Muscle of back (tissue), 11 donors: ENCODE results near the gene IL36RN. TPM values are rescaled to one million over a fixed set of nuclear protein-coding genes. Genes with fewer than 3 reads are reported as not detected.

Experiments used
- DNase-seq, 3 donors: peaks; one replicate each; pipeline versions ENCODE4 v3.0.0 to v3.0.0-alpha.2; 2013
- polyA plus RNA-seq, 10 donors: library from polyadenylated mRNA; unstranded; fragments of 120-200 nt; gene quantifications; one replicate each; pipeline ENCODE4 v1.2.1, GENCODE V29; 2013; ENCODE audit not compliant: insufficient read length in 10 of 10

Gene IL36RN
- polyA plus RNA-seq, 10 donors, result 0.34 to 2.4 TPM; not detected in 8

GRCh38 chr2:113098532-113098931, 39.5 kb downstream of the IL36RN start:
- no peak for DNase-seq

GRCh38 chr2:113102133-113102532, 43.1 kb downstream of the IL36RN start:
- DNase-seq, result no peak

GRCh38 chr2:113103277-113103676, 44.3 kb downstream of the IL36RN start:
- no peak for DNase-seq

- DNase-seq, result no peak
Observed at GRCh38 chr2:113104054-113104611, 45.1 kb downstream of the IL36RN start.

GRCh38 chr2:113105047-113105785, 46.2 kb downstream of the IL36RN start:
- peak in 1 of 3 donors; percentile 33 for DNase-seq

- no peak for DNase-seq
Observed at GRCh38 chr2:113111121-113111520, 52.1 kb downstream of the IL36RN start.

- no peak for DNase-seq
Observed at GRCh38 chr2:113111823-113112287, 52.9 kb downstream of the IL36RN start.

- DNase-seq, result no peak
Observed at GRCh38 chr2:113112441-113112840, 53.4 kb downstream of the IL36RN start.

- no peak for DNase-seq
Observed at GRCh38 chr2:113112871-113113270, 53.9 kb downstream of the IL36RN start.

- DNase-seq, result no peak
Observed at GRCh38 chr2:113113807-113114206, 54.8 kb downstream of the IL36RN start.

Other genes starting within 250 kb of the IL36RN start
- 1 to 10 TPM in 2 of 10 donors, under 1 TPM in 7, not detected in 1; 0.34 to 4.9 (median 0.59) TPM for gene IL1B, start 222.4 kb upstream of the IL36RN start, polyA plus RNA-seq
- under 1 TPM in 1 of 10 donors, not detected in 9; 0.30 TPM for gene IL37, start 148.0 kb upstream of the IL36RN start, polyA plus RNA-seq
- gene IL36G, start 81.2 kb upstream of the IL36RN start, polyA plus RNA-seq, result under 1 TPM in 2 of 10 donors, not detected in 8; 0.29 to 0.53 TPM
- gene IL36A, start 53.7 kb upstream of the IL36RN start, polyA plus RNA-seq, result not detected
- not detected for gene IL36B, start 6.3 kb upstream of the IL36RN start, polyA plus RNA-seq
- gene IL1F10, start 8.8 kb downstream of the IL36RN start, polyA plus RNA-seq, result not detected
- 1 to 10 TPM in 3 of 10 donors, under 1 TPM in 7; 0.18 to 3.4 (median 0.74) TPM for gene IL1RN, start 68.4 kb downstream of the IL36RN start, polyA plus RNA-seq
- gene PSD4, start 114.8 kb downstream of the IL36RN start, polyA plus RNA-seq, result 1 to 10 TPM; 1.2 to 4.2 (median 2.0) TPM
- gene PAX8, start 219.7 kb downstream of the IL36RN start, polyA plus RNA-seq, result 1 to 10 TPM in 6 of 10 donors, under 1 TPM in 4; 0.22 to 6.0 (median 1.6) TPM